Lower leg skin (tissue), 3 donors: ENCODE data around the gene CDX1.

Experiments used
- CTCF ChIP-seq, 3 donors: fragments of 450-650 bp; IDR thresholded peaks; one replicate each; pipeline ENCODE4 v1.5.1; 2016; ENCODE audit warnings: antibody characterized with exemption in 3 of 3, mild to moderate bottlenecking in 3 of 3, moderate library complexity in 2 of 3
- POLR2A ChIP-seq, 2 donors: fragments of 450-650 bp; IDR thresholded peaks; one replicate each; pipeline ENCODE4 v1.6.1; 2016 to 2017; ENCODE audit warnings: antibody characterized with exemption in 2 of 2, mild to moderate bottlenecking in 1 of 2, moderate library complexity in 1 of 2

GRCh38 chr5:150181766-150182545, 15.4 kb downstream of the CDX1 start:
- TF ChIP-seq CTCF (IDR thresholded peaks at IDR 0.05) = no peak
- no peak for TF ChIP-seq POLR2A (IDR thresholded peaks at IDR 0.05)
